ENCODE measurements around the gene PROSER2.
"Not testable (repeated sequence)": the region's sequence is repeated elsewhere in the genome, so short reads cannot be mapped to it uniquely, and the experiment has no call there.

PROSER2 gene

GRCh38 chr10:11879387-11880094 is 56.4 kb downstream of the PROSER2 start:
- H3K4me3 ChIP-seq (ENCODE audit: low read depth, low read length): no peak overlapping the region
- no peak for DNase-seq (ENCODE audit: low read depth)

DNA sequence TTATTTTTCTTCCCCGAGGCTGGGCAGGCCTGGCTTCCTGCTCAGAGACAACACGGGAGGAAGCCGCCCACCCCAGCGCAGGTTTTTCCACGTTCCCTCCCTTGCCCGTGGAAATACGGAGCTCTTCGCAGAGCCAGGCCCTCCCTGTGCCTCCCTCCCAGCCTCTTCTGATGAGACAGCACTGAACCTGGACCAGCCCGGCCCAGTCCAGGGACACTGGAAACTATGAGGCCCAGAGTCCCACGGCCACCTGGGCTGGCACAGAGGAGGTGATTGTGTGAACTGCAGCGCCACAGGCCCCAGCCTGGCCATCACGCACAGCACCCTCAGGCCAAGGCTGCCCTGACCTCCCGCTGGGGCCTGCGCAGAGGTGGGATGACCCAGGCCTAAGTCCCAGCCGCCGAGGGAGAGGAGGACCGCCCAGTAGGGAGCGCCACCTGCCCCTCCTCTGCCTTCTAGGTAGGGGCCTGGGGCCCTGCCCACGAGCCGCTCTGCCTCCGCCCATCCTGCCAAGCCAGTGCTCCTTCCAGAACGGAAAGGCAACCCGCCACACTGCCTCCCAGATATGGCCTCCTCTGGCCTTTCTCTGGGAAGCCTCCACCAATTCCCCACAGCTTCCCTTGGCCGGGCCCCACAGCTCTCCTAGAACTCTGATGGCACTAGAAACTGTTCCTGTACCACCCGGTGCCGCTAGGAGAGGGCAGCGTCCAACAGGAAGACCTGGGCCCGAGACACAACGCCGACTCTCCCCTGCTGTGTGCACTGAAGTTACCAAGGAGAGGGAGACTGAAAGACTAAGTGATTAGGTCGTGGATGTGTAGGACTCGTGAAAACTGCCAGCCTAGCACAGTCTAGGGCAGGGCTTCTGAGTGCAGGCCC is 57.2 kb downstream of the PROSER2 start:
- DNase-seq (ENCODE audit: low read depth): no peak
- no peak overlapping the region for H3K4me3 ChIP-seq (ENCODE audit: low read depth, low read length)

DNA sequence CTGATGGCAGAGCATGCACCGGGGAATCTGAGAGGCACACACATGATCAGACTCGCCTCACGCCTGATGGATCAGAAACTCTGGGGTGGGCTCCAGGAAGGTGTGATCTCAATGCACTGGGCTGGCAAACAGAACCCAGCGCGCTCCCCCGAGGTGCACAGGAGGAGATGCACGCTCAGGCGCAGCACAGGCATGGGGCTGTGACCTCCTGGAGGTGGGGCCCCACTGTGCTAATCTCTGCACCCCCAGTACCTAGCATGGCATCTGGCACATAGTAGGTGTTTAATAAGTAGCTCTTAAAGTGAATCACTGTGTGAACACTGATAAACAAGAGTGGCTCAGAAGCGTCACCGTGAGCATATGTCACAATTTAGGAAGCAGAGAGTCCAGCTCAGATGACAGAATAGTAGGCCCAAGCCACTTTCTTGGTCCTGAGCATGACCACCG is 57.9 kb downstream of the PROSER2 start:
- no peak for DNase-seq (ENCODE audit: low read depth)
- no peak overlapping the region for H3K4me3 ChIP-seq (ENCODE audit: low read depth, low read length)

GRCh38 chr10:11881477-11882417 is 58.6 kb downstream of the PROSER2 start:
- H3K4me3 ChIP-seq (ENCODE audit: low read depth, low read length): no peak overlapping the region

DNA sequence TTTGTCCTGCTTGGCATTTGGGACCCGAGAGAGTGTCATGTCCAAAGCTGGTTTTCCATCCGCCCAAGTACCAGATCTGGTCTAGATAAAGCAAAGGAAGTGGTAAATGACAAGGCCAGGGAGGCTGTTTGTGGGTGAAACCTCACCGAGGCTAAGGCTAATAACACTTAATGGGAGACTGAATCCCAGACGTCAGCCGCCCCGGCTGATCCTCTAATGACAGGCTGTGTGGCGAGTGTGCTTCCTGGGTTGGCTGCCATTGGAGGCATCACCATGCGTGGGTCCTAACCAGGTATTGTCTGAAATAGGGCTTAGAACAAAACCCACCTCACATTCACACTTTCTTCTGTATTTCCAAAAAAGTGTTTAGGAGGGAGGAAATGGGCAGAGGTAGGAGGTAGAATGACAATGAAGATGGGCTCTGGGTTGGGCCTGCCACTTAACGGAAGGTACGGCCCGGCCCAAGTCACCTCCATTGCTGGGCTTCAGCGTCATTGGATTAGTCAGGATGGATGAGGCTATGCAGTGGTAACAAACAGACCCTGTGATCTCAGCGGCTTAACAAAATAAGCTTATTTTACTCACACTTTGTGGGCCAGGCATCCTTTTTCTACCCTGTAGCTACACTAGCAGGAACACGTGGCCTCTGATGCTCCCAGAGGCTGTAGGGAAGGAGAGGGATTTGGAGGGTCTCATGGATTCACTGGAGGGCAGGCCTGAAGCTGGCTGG is 59.7 kb downstream of the PROSER2 start:
- no peak overlapping the region for H3K4me3 ChIP-seq (ENCODE audit: low read depth, low read length)
- DNase-seq (ENCODE audit: low read depth): no peak

More at GRCh38 chr10:11881477-11882417, 58.6 kb downstream of the PROSER2 start:
- DNase-seq (ENCODE audit: low read depth): no peak

GRCh38 chr10:11884706-11885423 is 61.7 kb downstream of the PROSER2 start:
- no peak for DNase-seq (ENCODE audit: low read depth)
- H3K4me3 ChIP-seq (ENCODE audit: low read depth, low read length): no peak overlapping the region

- no peak for DNase-seq (ENCODE audit: low read depth)
- no peak overlapping the region for H3K4me3 ChIP-seq (ENCODE audit: low read depth, low read length)
Measured at GRCh38 chr10:11885437-11886137, 62.4 kb downstream of the PROSER2 start.

DNA sequence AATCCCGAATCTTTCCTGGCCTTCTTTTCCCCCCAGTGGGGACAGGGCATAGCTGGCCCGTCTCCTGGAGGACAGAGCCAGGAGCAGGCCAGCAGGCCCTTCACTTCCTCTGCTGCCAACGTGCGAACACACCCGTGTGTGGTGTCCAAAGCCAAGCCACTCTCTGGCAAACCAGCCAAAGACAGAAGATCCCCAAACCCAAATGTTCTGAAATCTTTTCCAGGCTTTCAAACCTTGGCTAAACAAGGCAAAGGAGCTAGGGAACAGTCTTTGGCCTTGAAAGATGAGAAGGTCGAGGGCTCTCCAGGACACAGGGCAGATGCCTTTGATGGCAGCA is 63.0 kb downstream of the PROSER2 start:
- H3K4me3 ChIP-seq (ENCODE audit: low read depth, low read length): no peak overlapping the region
- no peak for DNase-seq (ENCODE audit: low read depth)

- no peak for DNase-seq (ENCODE audit: low read depth)
- H3K4me3 ChIP-seq (ENCODE audit: low read depth, low read length): no peak overlapping the region
Measured at GRCh38 chr10:11886851-11887250, 63.7 kb downstream of the PROSER2 start.

DNA sequence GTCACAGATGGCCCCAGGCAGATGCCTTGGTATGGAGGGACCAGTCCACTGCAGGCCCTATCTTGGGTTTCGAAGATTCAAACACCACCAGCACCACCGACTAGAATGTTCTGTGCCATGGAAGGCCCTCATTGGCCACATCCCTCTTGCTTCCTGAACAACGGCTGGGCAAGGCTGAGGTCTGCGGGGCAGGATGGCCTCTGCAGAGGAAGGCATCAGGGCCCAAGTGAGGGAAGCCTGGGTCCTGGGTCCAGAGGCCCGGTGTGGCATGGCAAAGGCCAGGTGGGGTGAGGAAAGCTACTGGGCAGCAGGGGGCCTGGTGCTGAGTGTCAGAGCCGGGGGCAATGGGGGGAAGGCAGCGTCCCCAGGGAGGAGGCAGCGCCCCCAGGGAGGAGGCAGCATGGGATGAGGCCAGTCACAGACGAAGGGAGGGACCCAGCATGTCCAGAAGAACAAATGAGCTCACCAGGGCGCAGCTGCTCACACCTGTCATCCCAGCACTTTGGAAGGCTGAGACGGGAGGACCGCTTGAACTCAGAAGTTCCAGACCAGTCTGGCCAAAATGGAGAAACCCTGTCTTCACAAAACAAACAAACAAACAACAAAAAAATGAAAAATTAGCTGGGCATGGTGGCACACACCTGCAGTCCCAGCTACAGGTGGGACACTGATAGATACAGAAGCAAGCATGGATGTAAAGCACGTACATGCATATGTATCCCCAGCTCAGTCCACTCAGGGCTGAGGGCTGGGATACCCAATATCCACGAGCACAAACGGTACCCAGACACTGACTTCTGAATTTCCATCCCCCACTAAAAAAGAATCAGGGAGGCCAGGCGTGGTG is 64.4 kb downstream of the PROSER2 start:
- no peak for DNase-seq (ENCODE audit: low read depth)
- no peak overlapping the region for H3K4me3 ChIP-seq (ENCODE audit: low read depth, low read length)

DNA sequence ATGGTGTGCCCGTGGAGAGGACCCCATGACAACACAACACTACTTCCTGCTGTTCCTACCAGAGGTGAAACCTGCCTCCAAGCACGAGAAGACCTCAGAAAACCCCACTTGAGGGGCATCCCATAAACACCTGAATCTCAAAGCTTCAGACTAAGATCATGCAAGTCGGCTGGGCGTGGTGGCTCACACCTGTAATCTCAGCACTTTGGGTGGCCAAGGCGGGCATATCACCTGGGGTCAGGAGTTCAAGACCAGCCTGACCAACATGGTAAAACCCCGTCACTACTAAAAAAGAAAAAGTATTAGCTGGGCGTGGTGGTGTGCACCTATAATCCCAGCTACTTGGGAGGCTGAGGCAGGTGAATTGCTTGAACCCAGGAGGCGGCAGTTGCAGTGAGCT is 66.1 kb downstream of the PROSER2 start:
- DNase-seq (ENCODE audit: low read depth); H3K4me3 ChIP-seq (ENCODE audit: low read depth, low read length): not testable (repeated sequence)

- no peak overlapping the region for H3K4me3 ChIP-seq (ENCODE audit: low read depth, low read length)
- no peak for DNase-seq (ENCODE audit: low read depth)
Measured at GRCh38 chr10:11891776-11892486, 68.8 kb downstream of the PROSER2 start.

DNA sequence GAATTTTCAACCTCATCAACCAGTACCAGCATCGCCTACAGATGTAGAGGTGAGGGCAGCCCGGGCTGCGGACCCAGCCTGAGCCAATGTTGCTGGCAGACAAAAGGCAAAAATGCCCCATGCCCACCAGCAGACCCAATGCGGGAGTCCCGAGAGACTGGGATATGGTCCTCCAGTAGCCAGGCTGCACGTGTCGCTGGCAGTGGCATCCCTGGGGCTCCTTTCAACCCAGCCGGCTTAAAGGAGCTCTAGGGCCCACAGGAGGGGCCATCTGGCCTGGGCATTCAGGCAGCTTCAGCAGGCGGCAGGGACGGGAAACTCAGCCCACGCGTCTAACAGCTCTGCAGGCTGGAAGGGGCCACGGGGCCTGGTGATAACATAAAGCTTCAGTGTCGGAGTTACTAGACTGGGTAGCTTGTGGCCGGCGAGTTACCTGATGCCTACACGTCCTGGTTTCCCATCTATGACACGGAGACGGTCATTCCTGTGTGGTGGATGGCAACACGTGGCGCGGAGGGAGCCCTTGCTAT is 70.7 kb downstream of the PROSER2 start:
- no peak for DNase-seq (ENCODE audit: low read depth)
- no peak overlapping the region for H3K4me3 ChIP-seq (ENCODE audit: low read depth, low read length)

DNA sequence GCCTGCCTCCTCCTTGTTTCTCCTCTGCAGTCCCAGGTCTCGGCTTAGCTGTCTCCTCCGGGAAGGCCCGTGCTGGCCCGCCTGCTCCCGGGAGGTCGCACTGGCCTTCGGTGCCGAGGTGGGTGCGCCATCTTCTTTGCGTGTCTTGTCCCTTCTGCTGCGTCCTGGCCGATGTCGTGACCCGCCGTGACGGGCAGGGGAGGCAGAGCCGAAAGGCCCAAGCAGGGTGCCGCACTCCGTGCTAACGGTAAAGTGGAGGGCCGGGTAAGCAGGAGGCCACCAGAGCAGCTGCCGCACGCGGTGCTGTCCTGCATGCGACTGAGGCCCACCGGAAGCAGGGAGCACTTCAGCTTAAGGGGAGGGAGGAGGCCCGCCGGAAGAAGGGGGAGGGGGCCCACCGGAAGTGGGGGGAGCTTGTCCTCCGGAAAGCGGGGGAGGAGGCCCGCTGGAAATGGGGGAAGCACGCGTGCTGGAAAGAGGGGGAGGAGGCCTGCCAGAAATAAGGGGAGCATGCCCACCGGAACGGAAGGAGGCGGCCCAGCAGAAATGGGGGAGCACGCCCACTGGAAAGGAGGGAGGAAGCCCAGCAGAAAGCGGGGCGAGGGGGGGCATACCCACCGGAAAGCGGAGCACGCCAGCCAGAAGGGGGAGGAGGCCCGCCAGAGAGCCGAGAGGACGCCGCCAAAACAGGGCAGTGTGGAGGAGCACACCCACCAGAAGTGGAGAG is 71.4 kb downstream of the PROSER2 start:
- no peak overlapping the region for H3K4me3 ChIP-seq (ENCODE audit: low read depth, low read length)
- DNase-seq (ENCODE audit: low read depth): no peak

DNA sequence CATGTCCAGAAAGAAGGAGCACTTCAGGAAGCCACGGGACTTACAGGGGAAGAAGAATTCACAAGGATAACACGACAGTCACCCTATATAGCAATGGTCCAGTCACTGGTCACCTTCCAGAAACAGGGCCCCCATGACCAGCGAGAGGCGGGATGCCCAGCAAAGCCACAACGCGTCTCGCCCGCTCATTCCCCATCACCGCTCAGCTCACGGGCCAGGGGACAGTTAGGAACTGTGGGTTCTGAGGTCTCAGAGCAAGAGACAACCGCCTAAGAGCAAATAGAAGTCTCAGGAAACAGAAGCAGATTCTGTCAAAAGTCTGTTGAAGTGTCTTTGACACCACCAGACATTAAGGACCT is 71.9 kb downstream of the PROSER2 start:
- no peak overlapping the region for H3K4me3 ChIP-seq (ENCODE audit: low read depth, low read length)
- no peak for DNase-seq (ENCODE audit: low read depth)

DNA sequence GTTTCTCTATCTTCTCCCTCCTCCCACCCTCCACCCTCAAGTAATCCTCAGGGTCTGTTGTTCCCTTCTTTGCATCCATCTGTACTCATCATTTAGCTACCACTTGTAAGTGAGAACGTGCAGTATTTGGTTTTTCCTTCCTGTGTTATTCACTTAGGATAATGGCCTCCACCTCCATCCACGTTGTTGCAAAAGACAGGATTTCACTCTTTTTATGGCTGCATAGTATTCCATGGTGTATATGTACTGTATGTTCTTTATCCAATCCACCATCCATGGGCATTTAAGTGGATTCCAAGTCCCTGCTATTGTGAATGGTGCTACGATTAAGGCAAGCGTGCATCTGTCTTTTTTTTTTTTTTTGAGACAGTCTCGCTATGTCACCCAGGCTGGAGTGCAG is 72.4 kb downstream of the PROSER2 start:
- H3K4me3 ChIP-seq (ENCODE audit: low read depth, low read length): no peak overlapping the region
- no peak for DNase-seq (ENCODE audit: low read depth)

Measured in skeletal muscle cell (primary cell).